GM19193 (cell line): Measurements from ENCODE around the gene LNP1.

Source experiments
- POLR2A ChIP-seq: IDR thresholded peaks from 4 replicates; pipeline ENCODE4 v1.6.1; 2011; ENCODE audit not compliant: insufficient read depth, insufficient read length; ENCODE audit errors: extremely low read depth

Gene LNP1

GRCh38 chr3:100413613-100414012 lies 12.3 kb downstream of the LNP1 start:
- no peak for TF ChIP-seq POLR2A

GRCh38 chr3:100416176-100416575 lies 14.8 kb downstream of the LNP1 start:
- no peak for TF ChIP-seq POLR2A

- no peak for TF ChIP-seq POLR2A
Observed at GRCh38 chr3:100416863-100417262, 15.5 kb downstream of the LNP1 start.

GRCh38 chr3:100419406-100419805 lies 18.1 kb downstream of the LNP1 start:
- no peak for TF ChIP-seq POLR2A

- TF ChIP-seq POLR2A, result no peak
Observed at GRCh38 chr3:100420885-100421284, 19.5 kb downstream of the LNP1 start.

- no peak for TF ChIP-seq POLR2A
Observed at GRCh38 chr3:100423611-100424010, 22.3 kb downstream of the LNP1 start.

GRCh38 chr3:100424261-100424660 lies 22.9 kb downstream of the LNP1 start:
- no peak for TF ChIP-seq POLR2A

- TF ChIP-seq POLR2A, result no peak
Observed at GRCh38 chr3:100425316-100425715, 24.0 kb downstream of the LNP1 start.

- TF ChIP-seq POLR2A, result no peak
Observed at GRCh38 chr3:100426067-100426682, 24.8 kb downstream of the LNP1 start.

GRCh38 chr3:100427699-100428098 lies 26.4 kb downstream of the LNP1 start:
- TF ChIP-seq POLR2A, result no peak

- TF ChIP-seq POLR2A, result no peak
Observed at GRCh38 chr3:100429187-100429716, 27.9 kb downstream of the LNP1 start.

- TF ChIP-seq POLR2A, result no peak
Observed at GRCh38 chr3:100436951-100437350, 35.6 kb downstream of the LNP1 start.

- TF ChIP-seq POLR2A, result no peak
Observed at GRCh38 chr3:100437721-100438622, 36.6 kb downstream of the LNP1 start.

- TF ChIP-seq POLR2A, result no peak
Observed at GRCh38 chr3:100438623-100438974, 37.3 kb downstream of the LNP1 start.

GRCh38 chr3:100440895-100441294 lies 39.6 kb downstream of the LNP1 start:
- no peak for TF ChIP-seq POLR2A

GRCh38 chr3:100443690-100444089 lies 42.4 kb downstream of the LNP1 start:
- TF ChIP-seq POLR2A, result no peak
